ENCODE results near the gene MPRIP. TPM values are rescaled to one million over a fixed set of nuclear protein-coding genes. Genes with fewer than 3 reads are reported as not detected.

Gene MPRIP
- total RNA-seq, 1 experiment from 2014 or later = 140 TPM

DNA sequence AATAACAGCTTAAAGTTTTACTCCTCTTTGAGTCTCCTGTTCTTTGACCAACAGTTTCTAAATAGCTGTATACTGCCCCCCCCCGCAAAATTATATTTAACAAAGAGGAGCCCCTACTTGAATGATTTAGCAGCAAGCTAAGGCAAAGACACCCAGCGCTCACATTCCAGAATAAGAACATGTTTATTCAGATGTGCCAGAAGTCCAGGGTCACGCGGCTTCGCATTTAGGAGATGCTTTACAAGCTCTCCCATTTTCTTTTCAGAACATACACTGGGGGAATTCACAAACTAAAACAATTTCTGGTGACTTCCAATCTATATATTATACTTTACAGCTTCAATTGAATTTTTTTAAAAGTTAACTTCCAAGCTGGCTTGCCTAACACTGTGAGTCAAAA is 158.6 kb downstream of the MPRIP start (continued):
- TF ChIP-seq ZMAT4 (CRISPR knock-in tag; IDR thresholded peaks at IDR 0.05) = no peak

GRCh38 chr17:17201271-17201670 is 159.0 kb downstream of the MPRIP start:
- H3K9me3 Mint-ChIP-seq = no peaks in the 10 kb centered on the region
- TF ChIP-seq GABPB1 (CRISPR knock-in tag; IDR thresholded peaks at IDR 0.05) = no peak
- no peak for TF ChIP-seq MXD4 (CRISPR knock-in tag; IDR thresholded peaks at IDR 0.05; ENCODE audit: borderline replicate concordance)
- TF ChIP-seq ATF1 (CRISPR knock-in tag; IDR thresholded peaks at IDR 0.05) = no peak
- TF ChIP-seq IRF1 (CRISPR knock-in tag; IDR thresholded peaks at IDR 0.05) = no peak
- TF ChIP-seq ZNF281 (CRISPR knock-in tag; IDR thresholded peaks at IDR 0.05) = no peak
- TF ChIP-seq KAT7 (CRISPR knock-in tag; IDR thresholded peaks at IDR 0.05; ENCODE audit: borderline replicate concordance) = no peak
- no peak for TF ChIP-seq ZNF263 (CRISPR knock-in tag; IDR thresholded peaks at IDR 0.05; ENCODE audit: low read depth)
- TF ChIP-seq GTF2I (CRISPR knock-in tag; conservative IDR thresholded peaks at IDR 0.05) = no peak
- no peak for TF ChIP-seq FOXP1 (CRISPR knock-in tag; IDR thresholded peaks at IDR 0.05; ENCODE audit: borderline replicate concordance)
- TF ChIP-seq ESRRA (CRISPR knock-in tag; IDR thresholded peaks at IDR 0.05; ENCODE audit: borderline replicate concordance) = no peak
- no peak for TF ChIP-seq ZNF671 (CRISPR knock-in tag; IDR thresholded peaks at IDR 0.05)
- TF ChIP-seq ZNF219 (CRISPR knock-in tag; IDR thresholded peaks at IDR 0.05; ENCODE audit: borderline replicate concordance) = no peak
- no peak for TF ChIP-seq ZNF138 (CRISPR knock-in tag; conservative IDR thresholded peaks at IDR 0.05)
- TF ChIP-seq, protein P1, sequence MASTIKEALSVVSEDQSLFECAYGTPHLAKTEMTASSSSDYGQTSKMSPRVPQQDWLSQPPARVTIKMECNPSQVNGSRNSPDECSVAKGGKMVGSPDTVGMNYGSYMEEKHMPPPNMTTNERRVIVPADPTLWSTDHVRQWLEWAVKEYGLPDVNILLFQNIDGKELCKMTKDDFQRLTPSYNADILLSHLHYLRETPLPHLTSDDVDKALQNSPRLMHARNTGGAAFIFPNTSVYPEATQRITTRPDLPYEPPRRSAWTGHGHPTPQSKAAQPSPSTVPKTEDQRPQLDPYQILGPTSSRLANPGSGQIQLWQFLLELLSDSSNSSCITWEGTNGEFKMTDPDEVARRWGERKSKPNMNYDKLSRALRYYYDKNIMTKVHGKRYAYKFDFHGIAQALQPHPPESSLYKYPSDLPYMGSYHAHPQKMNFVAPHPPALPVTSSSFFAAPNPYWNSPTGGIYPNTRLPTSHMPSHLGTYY (CRISPR knock-in tag; IDR thresholded peaks at IDR 0.05) = no peak
- TF ChIP-seq TP53 (CRISPR knock-in tag; IDR thresholded peaks at IDR 0.05) = no peak
- TF ChIP-seq RORB (CRISPR knock-in tag; IDR thresholded peaks at IDR 0.05) = no peak
- TF ChIP-seq NFYB (CRISPR knock-in tag; conservative IDR thresholded peaks at IDR 0.05; ENCODE audit: low read depth) = no peak
- TF ChIP-seq TCF7 (CRISPR knock-in tag; IDR thresholded peaks at IDR 0.05; ENCODE audit: low read depth) = no peak
- H3K4me3 Mint-ChIP-seq = no peak overlapping the region
- ATAC-seq (no peak), DNase-seq (ENCODE audit: low spot score) (no peak)
- no peak overlapping the region for H3K27ac Mint-ChIP-seq
- H3K27me3 Mint-ChIP-seq (ENCODE audit: low read depth) = peaks cover 7% of the 10 kb centered on the region
- ChIA-PET CTCF (interaction anchor here (1.0 kb wide), 1 partner anchor 60 kb away, joined by 5 read pairs; no protein-coding TSS in a partner anchor), POLR2A (no interaction called here)
- H3K4me1 Mint-ChIP-seq = no peaks in the 10 kb centered on the region
- H3K36me3 Mint-ChIP-seq = no peaks in the 10 kb centered on the region

DNA sequence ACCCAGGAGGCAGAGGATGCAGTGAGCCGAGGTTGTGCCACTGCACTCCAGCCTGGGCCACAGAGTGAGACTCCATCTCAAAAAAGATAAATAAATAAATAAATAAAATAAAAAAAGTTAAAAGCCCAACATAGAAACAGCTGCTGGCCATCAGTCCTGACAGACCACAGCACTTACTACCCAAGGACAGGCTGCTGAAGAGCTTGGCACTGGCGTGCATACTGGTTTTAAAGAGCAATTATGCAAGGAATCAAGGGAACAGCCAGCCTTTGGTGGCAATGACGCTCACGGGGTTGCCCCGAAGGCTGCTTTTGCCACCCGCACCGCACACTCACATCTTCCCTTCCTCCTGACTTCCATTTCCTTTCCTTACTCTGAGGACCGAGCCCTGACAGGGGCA is 159.7 kb downstream of the MPRIP start:
- Mint-ChIP-seq H3K9me3 (no peaks in the 10 kb centered on the region), H3K27me3 (ENCODE audit: low read depth) (peaks cover 7% of the 10 kb centered on the region), H3K36me3 (no peaks in the 10 kb centered on the region), H3K4me3 (no peak overlapping the region), H3K27ac (no peak overlapping the region), H3K4me1 (no peaks in the 10 kb centered on the region)
- CTCF ChIA-PET = no interaction called here
- ATAC-seq = no peak
- no peak for DNase-seq (ENCODE audit: low spot score)
- POLR2A ChIA-PET = no interaction called here
- no peak for TF ChIP-seq SMAD4 (CRISPR knock-in tag; IDR thresholded peaks at IDR 0.05)
- no peak for TF ChIP-seq FOXK1 (CRISPR knock-in tag; IDR thresholded peaks at IDR 0.05)
- TF ChIP-seq GRHL2 (CRISPR knock-in tag; IDR thresholded peaks at IDR 0.05; ENCODE audit: insufficient replicate concordance, severe bottlenecking) = no peak
- TF ChIP-seq, protein P2, sequence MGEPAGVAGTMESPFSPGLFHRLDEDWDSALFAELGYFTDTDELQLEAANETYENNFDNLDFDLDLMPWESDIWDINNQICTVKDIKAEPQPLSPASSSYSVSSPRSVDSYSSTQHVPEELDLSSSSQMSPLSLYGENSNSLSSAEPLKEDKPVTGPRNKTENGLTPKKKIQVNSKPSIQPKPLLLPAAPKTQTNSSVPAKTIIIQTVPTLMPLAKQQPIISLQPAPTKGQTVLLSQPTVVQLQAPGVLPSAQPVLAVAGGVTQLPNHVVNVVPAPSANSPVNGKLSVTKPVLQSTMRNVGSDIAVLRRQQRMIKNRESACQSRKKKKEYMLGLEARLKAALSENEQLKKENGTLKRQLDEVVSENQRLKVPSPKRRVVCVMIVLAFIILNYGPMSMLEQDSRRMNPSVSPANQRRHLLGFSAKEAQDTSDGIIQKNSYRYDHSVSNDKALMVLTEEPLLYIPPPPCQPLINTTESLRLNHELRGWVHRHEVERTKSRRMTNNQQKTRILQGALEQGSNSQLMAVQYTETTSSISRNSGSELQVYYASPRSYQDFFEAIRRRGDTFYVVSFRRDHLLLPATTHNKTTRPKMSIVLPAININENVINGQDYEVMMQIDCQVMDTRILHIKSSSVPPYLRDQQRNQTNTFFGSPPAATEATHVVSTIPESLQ (CRISPR knock-in tag; IDR thresholded peaks at IDR 0.05) = no peak
- TF ChIP-seq, protein P3, sequence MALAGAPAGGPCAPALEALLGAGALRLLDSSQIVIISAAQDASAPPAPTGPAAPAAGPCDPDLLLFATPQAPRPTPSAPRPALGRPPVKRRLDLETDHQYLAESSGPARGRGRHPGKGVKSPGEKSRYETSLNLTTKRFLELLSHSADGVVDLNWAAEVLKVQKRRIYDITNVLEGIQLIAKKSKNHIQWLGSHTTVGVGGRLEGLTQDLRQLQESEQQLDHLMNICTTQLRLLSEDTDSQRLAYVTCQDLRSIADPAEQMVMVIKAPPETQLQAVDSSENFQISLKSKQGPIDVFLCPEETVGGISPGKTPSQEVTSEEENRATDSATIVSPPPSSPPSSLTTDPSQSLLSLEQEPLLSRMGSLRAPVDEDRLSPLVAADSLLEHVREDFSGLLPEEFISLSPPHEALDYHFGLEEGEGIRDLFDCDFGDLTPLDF (CRISPR knock-in tag; IDR thresholded peaks at IDR 0.05) = no peak
- TF ChIP-seq ZNF317 (CRISPR knock-in tag; IDR thresholded peaks at IDR 0.05; ENCODE audit: borderline replicate concordance, low read depth) = no peak
- TF ChIP-seq ZNF232 (CRISPR knock-in tag; IDR thresholded peaks at IDR 0.05) = no peak
